ENCODE results near the gene SHC3.
A peak's percentile ranks its signal among the peaks of the same experiment; 100 is the strongest.

The SHC3 gene

GRCh38 chr9:89026876-89027275 is 151.7 kb downstream of the SHC3 start:
- Histone ChIP-seq H3K9me3 (ENCODE audit: insufficient read depth, low read depth, low read length) (peaks cover 2% of the 10 kb centered on the region), H3K4ac (ENCODE audit: low read depth, low read length) (no peak overlapping the region), H3K18ac (ENCODE audit: low read length) (no peak overlapping the region), H4K12ac (ENCODE audit: low read depth, low read length) (no peak overlapping the region), H2BK120ac (ENCODE audit: insufficient read depth, low read length, poor library complexity) (no peak overlapping the region), H3K23ac (ENCODE audit: low read length) (no peak overlapping the region), H3K27me3 (ENCODE audit: insufficient read depth, low read length) (no peaks in the 10 kb centered on the region), H3K79me2 (ENCODE audit: control insufficient read depth, insufficient read depth, low read length, poor library complexity) (no peaks in the 10 kb centered on the region), H3K36me3 (ENCODE audit: control insufficient read depth in 1 of 2, insufficient read depth in 2 of 2, low read length in 2 of 2) (no peaks in the 10 kb centered on the region), H4K8ac (ENCODE audit: low read depth, low read length) (no peak overlapping the region), H2BK5ac (ENCODE audit: low read depth, low read length, poor library complexity) (no peak overlapping the region), H3K4me3 (ENCODE audit: low read depth, low read length) (no peak overlapping the region), H3K14ac (ENCODE audit: low read length) (no peak overlapping the region), H2AK5ac (ENCODE audit: low read length) (no peak overlapping the region), H2BK12ac (ENCODE audit: low read length) (peak overlapping the region; percentile 10), H4K91ac (ENCODE audit: low read depth, low read length) (no peak overlapping the region), H3K4me2 (ENCODE audit: low read length) (no peak overlapping the region), H2AFZ (ENCODE audit: insufficient read depth, low read length, poor library complexity) (no peak overlapping the region), H3K79me1 (ENCODE audit: low read length) (peaks cover 3% of the 10 kb centered on the region), H3K9ac (ENCODE audit: low read length) (no peak overlapping the region), H3K27ac (ENCODE audit: low read depth, low read length) (no peak overlapping the region), H3K4me1 (ENCODE audit: control insufficient read depth in 1 of 2, insufficient read depth in 2 of 2, low read length in 2 of 2) (peaks cover 7 to 13% of the 10 kb centered on the region in 2 experiments)
- no CpG with 5 or more reads among the region's 3 CpGs for WGBS (ENCODE audit: extremely low coverage, insufficient coverage, insufficient read length)
- peak in 1 of 2 donors; percentile 8 for DNase-seq

- no peaks in the 10 kb centered on the region for H3K36me3 ChIP-seq (ENCODE audit: control insufficient read depth in 1 of 2, insufficient read depth in 2 of 2, low read length in 2 of 2)
- no peak overlapping the region for H2AK5ac ChIP-seq (ENCODE audit: low read length)
- H4K8ac ChIP-seq (ENCODE audit: low read depth, low read length): no peak overlapping the region
- no peak overlapping the region for H3K4ac ChIP-seq (ENCODE audit: low read depth, low read length)
- no peak overlapping the region for H2BK12ac ChIP-seq (ENCODE audit: low read length)
- DNase-seq: no peak
- H3K9me3 ChIP-seq (ENCODE audit: insufficient read depth, low read depth, low read length): peaks cover 2% of the 10 kb centered on the region
- H3K4me3 ChIP-seq (ENCODE audit: low read depth, low read length): no peak overlapping the region
- H3K27ac ChIP-seq (ENCODE audit: low read depth, low read length): no peak overlapping the region
- no peak overlapping the region for H4K12ac ChIP-seq (ENCODE audit: low read depth, low read length)
- H2BK120ac ChIP-seq (ENCODE audit: insufficient read depth, low read length, poor library complexity): no peak overlapping the region
- H2BK5ac ChIP-seq (ENCODE audit: low read depth, low read length, poor library complexity): no peak overlapping the region
- no peak overlapping the region for H3K14ac ChIP-seq (ENCODE audit: low read length)
- peaks cover 10% of the 10 kb centered on the region for H3K79me1 ChIP-seq (ENCODE audit: low read length)
- peaks cover 14 to 21% of the 10 kb centered on the region in 2 experiments for H3K4me1 ChIP-seq (ENCODE audit: control insufficient read depth in 1 of 2, insufficient read depth in 2 of 2, low read length in 2 of 2)
- no peak overlapping the region for H3K9ac ChIP-seq (ENCODE audit: low read length)
- H3K4me2 ChIP-seq (ENCODE audit: low read length): no peak overlapping the region
- no peak overlapping the region for H3K23ac ChIP-seq (ENCODE audit: low read length)
- H3K79me2 ChIP-seq (ENCODE audit: control insufficient read depth, insufficient read depth, low read length, poor library complexity): no peaks in the 10 kb centered on the region
- no peak overlapping the region for H4K91ac ChIP-seq (ENCODE audit: low read depth, low read length)
- no peak overlapping the region for H3K18ac ChIP-seq (ENCODE audit: low read length)
- no peaks in the 10 kb centered on the region for H3K27me3 ChIP-seq (ENCODE audit: insufficient read depth, low read length)
- no peak overlapping the region for H2AFZ ChIP-seq (ENCODE audit: insufficient read depth, low read length, poor library complexity)
Observed at GRCh38 chr9:89025553-89025952, 153.1 kb downstream of the SHC3 start.

- Histone ChIP-seq H2BK120ac (ENCODE audit: insufficient read depth, low read length, poor library complexity) (no peak overlapping the region), H2BK5ac (ENCODE audit: low read depth, low read length, poor library complexity) (no peak overlapping the region), H3K4ac (ENCODE audit: low read depth, low read length) (no peak overlapping the region), H3K79me1 (ENCODE audit: low read length) (peaks cover 10% of the 10 kb centered on the region), H3K4me1 (ENCODE audit: control insufficient read depth in 1 of 2, insufficient read depth in 2 of 2, low read length in 2 of 2) (peaks cover 14 to 21% of the 10 kb centered on the region in 2 experiments), H3K23ac (ENCODE audit: low read length) (no peak overlapping the region), H2AFZ (ENCODE audit: insufficient read depth, low read length, poor library complexity) (no peak overlapping the region), H3K9ac (ENCODE audit: low read length) (no peak overlapping the region), H4K12ac (ENCODE audit: low read depth, low read length) (no peak overlapping the region), H2AK5ac (ENCODE audit: low read length) (no peak overlapping the region), H3K4me3 (ENCODE audit: low read depth, low read length) (no peak overlapping the region), H3K36me3 (ENCODE audit: control insufficient read depth in 1 of 2, insufficient read depth in 2 of 2, low read length in 2 of 2) (no peaks in the 10 kb centered on the region), H2BK12ac (ENCODE audit: low read length) (no peak overlapping the region), H3K14ac (ENCODE audit: low read length) (no peak overlapping the region), H3K9me3 (ENCODE audit: insufficient read depth, low read depth, low read length) (peaks cover 2% of the 10 kb centered on the region), H3K79me2 (ENCODE audit: control insufficient read depth, insufficient read depth, low read length, poor library complexity) (no peaks in the 10 kb centered on the region), H4K8ac (ENCODE audit: low read depth, low read length) (no peak overlapping the region), H4K91ac (ENCODE audit: low read depth, low read length) (no peak overlapping the region), H3K4me2 (ENCODE audit: low read length) (no peak overlapping the region), H3K27ac (ENCODE audit: low read depth, low read length) (no peak overlapping the region), H3K18ac (ENCODE audit: low read length) (no peak overlapping the region), H3K27me3 (ENCODE audit: insufficient read depth, low read length) (no peaks in the 10 kb centered on the region)
- DNase-seq: no peak
- WGBS (ENCODE audit: extremely low coverage, insufficient coverage, insufficient read length): no CpG with 5 or more reads among the region's 4 CpGs
Observed at GRCh38 chr9:89024727-89025126, 153.9 kb downstream of the SHC3 start.

- Histone ChIP-seq H4K12ac (ENCODE audit: low read depth, low read length) (no peak overlapping the region), H3K79me2 (ENCODE audit: control insufficient read depth, insufficient read depth, low read length, poor library complexity) (no peaks in the 10 kb centered on the region), H3K4me1 (ENCODE audit: control insufficient read depth in 1 of 2, insufficient read depth in 2 of 2, low read length in 2 of 2) (peaks cover 14 to 21% of the 10 kb centered on the region in 2 experiments), H2BK12ac (ENCODE audit: low read length) (peak overlapping the region; percentile 5), H2AK5ac (ENCODE audit: low read length) (no peak overlapping the region), H3K4ac (ENCODE audit: low read depth, low read length) (no peak overlapping the region), H3K36me3 (ENCODE audit: control insufficient read depth in 1 of 2, insufficient read depth in 2 of 2, low read length in 2 of 2) (no peaks in the 10 kb centered on the region), H3K4me2 (ENCODE audit: low read length) (no peak overlapping the region), H3K27ac (ENCODE audit: low read depth, low read length) (no peak overlapping the region), H3K14ac (ENCODE audit: low read length) (no peak overlapping the region), H4K8ac (ENCODE audit: low read depth, low read length) (no peak overlapping the region), H3K79me1 (ENCODE audit: low read length) (peaks cover 10% of the 10 kb centered on the region), H3K9ac (ENCODE audit: low read length) (no peak overlapping the region), H3K18ac (ENCODE audit: low read length) (no peak overlapping the region), H2BK120ac (ENCODE audit: insufficient read depth, low read length, poor library complexity) (no peak overlapping the region), H3K9me3 (ENCODE audit: insufficient read depth, low read depth, low read length) (peaks cover 2% of the 10 kb centered on the region), H2AFZ (ENCODE audit: insufficient read depth, low read length, poor library complexity) (no peak overlapping the region), H3K23ac (ENCODE audit: low read length) (no peak overlapping the region), H3K4me3 (ENCODE audit: low read depth, low read length) (no peak overlapping the region), H2BK5ac (ENCODE audit: low read depth, low read length, poor library complexity) (no peak overlapping the region), H3K27me3 (ENCODE audit: insufficient read depth, low read length) (no peaks in the 10 kb centered on the region), H4K91ac (ENCODE audit: low read depth, low read length) (no peak overlapping the region)
- no peak for DNase-seq
- WGBS (ENCODE audit: extremely low coverage, insufficient coverage, insufficient read length): no CpG with 5 or more reads among the region's 3 CpGs
Observed at GRCh38 chr9:89023740-89024139, 154.9 kb downstream of the SHC3 start.

Measured in trophoblast cell (in vitro differentiated cells and primary cell).